Measurements from ENCODE around the gene MEGF9. TPM values are rescaled to one million over a fixed set of nuclear protein-coding genes. Genes with fewer than 3 reads are reported as not detected.
A peak's percentile ranks its signal among the peaks of the same experiment; 100 is the strongest.

Gene MEGF9
- total and polyA plus RNA-seq, 2 donors (not counting 1 experiment from before 2014, with no cell fraction given): 3.5 to 11.3 TPM

- CTCF ChIA-PET: interaction anchor here (1.4 kb wide), 1 partner anchor 247 kb away, joined by 4 read pairs; no protein-coding TSS in a partner anchor
Observed at GRCh38 chr9:120734607-120735410, 20.5 kb upstream of the MEGF9 start.

More at GRCh38 chr9:120734607-120735410, 20.5 kb upstream of the MEGF9 start:
- Histone ChIP-seq H3K36me3 (replicated peaks in 1 of 2; ENCODE audit: control extremely low read depth in 1 of 2, control insufficient read depth in 1 of 2, extremely low read depth in 1 of 2, insufficient read depth in 2 of 2, low read length in 1 of 2) (no peaks in the 10 kb centered on the region), H4K20me1 (ENCODE audit: control insufficient read depth, insufficient read depth, low read length, poor library complexity, severe bottlenecking) (no peaks in the 10 kb centered on the region), H3K4me2 (replicated peaks; ENCODE audit: low read depth, low read length, poor library complexity, severe bottlenecking) (peak overlapping the region; percentile 27), H3K9ac (ENCODE audit: low read length) (no peak overlapping the region), H3K4me1 (ENCODE audit: control insufficient read depth in 2 of 2, insufficient read depth in 2 of 2, low read length in 2 of 2) (peaks cover 10 to 16% of the 10 kb centered on the region in 2 donors), H3K9me3 (ENCODE audit: control extremely low read depth in 1 of 3, control insufficient read depth in 2 of 3, insufficient read depth in 1 of 3, low read length in 2 of 3) (no peaks in the 10 kb centered on the region), H2AFZ (ENCODE audit: insufficient read depth, low read depth, low read length, poor library complexity, severe bottlenecking) (peak overlapping the region; percentile 42), H3K27ac (ENCODE audit: low read length in 2 of 2) (peak overlapping the region; percentile 4 to 19), H3K27me3 (replicated peaks in 1 of 4; ENCODE audit: control extremely low read depth in 1 of 4, control insufficient read depth in 3 of 4, insufficient read depth in 4 of 4, low read length in 3 of 4) (no peaks in the 10 kb centered on the region), H3K79me2 (ENCODE audit: control insufficient read depth, insufficient read depth, low read length) (no peaks in the 10 kb centered on the region), H3K4me3 (ENCODE audit: control extremely low read depth in 1 of 5, extremely low read depth in 1 of 5, insufficient read depth in 1 of 5, low read depth in 2 of 5, low read length in 4 of 5) (no peak overlapping the region)
- peak overlapping the region; percentile 46 for H3K27ac Mint-ChIP-seq
- intact Hi-C loops (cut with micrococcal nuclease): no loop called here
- no peaks in the 10 kb centered on the region for H3K27me3 Mint-ChIP-seq
- TF ChIP-seq EZH2 (IDR thresholded peaks at IDR 0.05; ENCODE audit: borderline replicate concordance, insufficient read depth, low read depth, low read length, poor library complexity, severe bottlenecking) (no peak), CTCF (IDR thresholded peaks at IDR 0.05) (no peak)
- peaks cover 18% of the 10 kb centered on the region for H3K4me1 Mint-ChIP-seq
- H3K9me3 Mint-ChIP-seq (ENCODE audit: insufficient read depth): no peaks in the 10 kb centered on the region
- H3K4me3 Mint-ChIP-seq: no peak overlapping the region
- POLR2A ChIA-PET: no interaction called here
- WGBS (ENCODE audit: insufficient coverage): 23% methylated on average over 1 of the region's 2 CpGs
- ATAC-seq (ENCODE audit: low read depth) (no peak), DNase-seq (no peak)
